OCI-LY3 (cell line): Measurements from ENCODE around the gene PFKFB4.

ENCODE experiments used
- EZH2phosphoT487 ChIP-seq: fragments of 200-600 bp; shearing (Covaris generic); IDR thresholded peaks from 2 replicates; pipeline ENCODE4 v1.6.1; 2018; ENCODE audit warnings: antibody characterized with exemption, mixed run types, low read depth
- TF ChIP-seq, protein P1 (sequence below): fragments of 200-600, 300-600 bp; sonication (generic); IDR thresholded peaks from 2 replicates; pipeline ENCODE4 v1.5.1; 2014; ENCODE audit warnings: antibody characterized with exemption, low read length, low read depth

DNA sequence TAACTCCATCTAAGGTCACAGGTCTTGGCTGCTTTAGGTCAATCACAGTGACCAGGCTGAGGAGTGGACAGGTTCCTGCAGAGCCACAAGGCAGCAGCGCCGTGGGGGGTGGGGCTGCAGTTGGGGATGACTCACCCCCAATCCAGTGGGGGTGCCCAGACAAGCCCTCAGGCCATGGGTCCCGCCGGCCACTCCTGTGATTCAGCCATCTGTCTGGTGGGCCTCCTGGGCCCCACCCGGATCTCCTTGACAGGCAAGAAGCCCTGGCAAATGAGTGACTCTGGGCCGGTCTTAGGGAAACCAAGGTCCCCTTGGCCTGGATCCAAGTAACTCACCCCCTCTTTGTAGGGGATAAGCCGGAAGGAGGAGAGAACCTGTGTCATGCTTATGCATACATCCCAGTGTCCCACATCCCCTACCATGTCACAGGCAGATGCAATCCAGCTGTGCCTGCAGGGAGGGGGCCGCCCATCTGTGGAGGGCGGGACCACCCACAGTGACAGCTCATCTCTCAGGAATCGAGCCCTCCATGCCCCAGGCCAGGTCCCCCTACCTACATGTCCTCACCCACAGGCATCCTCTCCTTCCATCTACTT lies 39.0 kb upstream of the PFKFB4 start:
- TF ChIP-seq, protein P1, sequence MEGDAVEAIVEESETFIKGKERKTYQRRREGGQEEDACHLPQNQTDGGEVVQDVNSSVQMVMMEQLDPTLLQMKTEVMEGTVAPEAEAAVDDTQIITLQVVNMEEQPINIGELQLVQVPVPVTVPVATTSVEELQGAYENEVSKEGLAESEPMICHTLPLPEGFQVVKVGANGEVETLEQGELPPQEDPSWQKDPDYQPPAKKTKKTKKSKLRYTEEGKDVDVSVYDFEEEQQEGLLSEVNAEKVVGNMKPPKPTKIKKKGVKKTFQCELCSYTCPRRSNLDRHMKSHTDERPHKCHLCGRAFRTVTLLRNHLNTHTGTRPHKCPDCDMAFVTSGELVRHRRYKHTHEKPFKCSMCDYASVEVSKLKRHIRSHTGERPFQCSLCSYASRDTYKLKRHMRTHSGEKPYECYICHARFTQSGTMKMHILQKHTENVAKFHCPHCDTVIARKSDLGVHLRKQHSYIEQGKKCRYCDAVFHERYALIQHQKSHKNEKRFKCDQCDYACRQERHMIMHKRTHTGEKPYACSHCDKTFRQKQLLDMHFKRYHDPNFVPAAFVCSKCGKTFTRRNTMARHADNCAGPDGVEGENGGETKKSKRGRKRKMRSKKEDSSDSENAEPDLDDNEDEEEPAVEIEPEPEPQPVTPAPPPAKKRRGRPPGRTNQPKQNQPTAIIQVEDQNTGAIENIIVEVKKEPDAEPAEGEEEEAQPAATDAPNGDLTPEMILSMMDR = no peak
- TF ChIP-seq EZH2phosphoT487 = no peak
